Measurements from ENCODE around the gene GPANK1. TPM values are rescaled to one million over a fixed set of nuclear protein-coding genes. Genes with fewer than 3 reads are reported as not detected.

GPANK1 gene
- total and polyA plus RNA-seq, 2 of the 13 experiments (the other 11 are each of a cell fraction or from before 2014, with no cell fraction given), result 15.4 to 22.8 TPM

DNA sequence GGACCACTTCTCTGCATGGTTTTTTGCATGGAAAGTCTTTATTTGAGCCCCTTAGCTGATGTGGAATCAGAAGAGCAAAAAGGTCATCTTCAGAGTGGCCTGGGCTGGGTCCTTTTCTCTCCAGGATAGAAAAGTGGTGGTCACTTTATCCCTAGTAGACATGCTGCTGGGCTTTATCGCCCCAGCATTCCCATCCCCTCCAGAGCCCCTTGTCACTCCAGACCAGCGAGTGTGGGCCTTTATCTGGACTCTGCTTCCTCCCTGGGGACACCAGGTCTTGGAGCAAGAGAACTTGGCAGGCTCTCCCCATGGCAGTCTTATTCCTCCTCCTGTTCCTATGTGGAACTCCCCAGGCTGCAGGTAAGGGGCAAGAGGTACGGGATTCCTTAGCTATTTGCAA lies 41.8 kb upstream of the GPANK1 start, which contains the start of gene LY6G6F:
TSS of gene LY6G6F (plus strand) at position 268 of the 400 bp plus-strand sequence. CDS start at position 309, 41 bp downstream.
- TF ChIP-seq ZNF331 (CRISPR knock-in tag; IDR thresholded peaks at IDR 0.05) (no peak), ZNF33B (CRISPR knock-in tag; IDR thresholded peaks at IDR 0.05) (no peak), ZNF768 (CRISPR knock-in tag; IDR thresholded peaks at IDR 0.05) (no peak), SIX4 (CRISPR knock-in tag; IDR thresholded peaks at IDR 0.05) (no peak), ZNF749 (CRISPR knock-in tag; IDR thresholded peaks at IDR 0.05; ENCODE audit: borderline replicate concordance) (no peak), IKZF1 (IDR thresholded peaks at IDR 0.05) (no peak), EEA1 (CRISPR knock-in tag; IDR thresholded peaks at IDR 0.05; ENCODE audit: borderline replicate concordance) (no peak), PAX8 (CRISPR knock-in tag; IDR thresholded peaks at IDR 0.05; ENCODE audit: borderline replicate concordance) (no peak), ZNF329 (CRISPR knock-in tag; IDR thresholded peaks at IDR 0.05; ENCODE audit: low read depth) (no peak), ZFP90 (CRISPR knock-in tag; IDR thresholded peaks at IDR 0.05; ENCODE audit: borderline replicate concordance) (no peak)
- TF ChIP-seq, protein P1, sequence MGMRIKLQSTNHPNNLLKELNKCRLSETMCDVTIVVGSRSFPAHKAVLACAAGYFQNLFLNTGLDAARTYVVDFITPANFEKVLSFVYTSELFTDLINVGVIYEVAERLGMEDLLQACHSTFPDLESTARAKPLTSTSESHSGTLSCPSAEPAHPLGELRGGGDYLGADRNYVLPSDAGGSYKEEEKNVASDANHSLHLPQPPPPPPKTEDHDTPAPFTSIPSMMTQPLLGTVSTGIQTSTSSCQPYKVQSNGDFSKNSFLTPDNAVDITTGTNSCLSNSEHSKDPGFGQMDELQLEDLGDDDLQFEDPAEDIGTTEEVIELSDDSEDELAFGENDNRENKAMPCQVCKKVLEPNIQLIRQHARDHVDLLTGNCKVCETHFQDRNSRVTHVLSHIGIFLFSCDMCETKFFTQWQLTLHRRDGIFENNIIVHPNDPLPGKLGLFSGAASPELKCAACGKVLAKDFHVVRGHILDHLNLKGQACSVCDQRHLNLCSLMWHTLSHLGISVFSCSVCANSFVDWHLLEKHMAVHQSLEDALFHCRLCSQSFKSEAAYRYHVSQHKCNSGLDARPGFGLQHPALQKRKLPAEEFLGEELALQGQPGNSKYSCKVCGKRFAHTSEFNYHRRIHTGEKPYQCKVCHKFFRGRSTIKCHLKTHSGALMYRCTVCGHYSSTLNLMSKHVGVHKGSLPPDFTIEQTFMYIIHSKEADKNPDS (CRISPR knock-in tag; IDR thresholded peaks at IDR 0.05), result no peak
- TF ChIP-seq, protein P2, sequence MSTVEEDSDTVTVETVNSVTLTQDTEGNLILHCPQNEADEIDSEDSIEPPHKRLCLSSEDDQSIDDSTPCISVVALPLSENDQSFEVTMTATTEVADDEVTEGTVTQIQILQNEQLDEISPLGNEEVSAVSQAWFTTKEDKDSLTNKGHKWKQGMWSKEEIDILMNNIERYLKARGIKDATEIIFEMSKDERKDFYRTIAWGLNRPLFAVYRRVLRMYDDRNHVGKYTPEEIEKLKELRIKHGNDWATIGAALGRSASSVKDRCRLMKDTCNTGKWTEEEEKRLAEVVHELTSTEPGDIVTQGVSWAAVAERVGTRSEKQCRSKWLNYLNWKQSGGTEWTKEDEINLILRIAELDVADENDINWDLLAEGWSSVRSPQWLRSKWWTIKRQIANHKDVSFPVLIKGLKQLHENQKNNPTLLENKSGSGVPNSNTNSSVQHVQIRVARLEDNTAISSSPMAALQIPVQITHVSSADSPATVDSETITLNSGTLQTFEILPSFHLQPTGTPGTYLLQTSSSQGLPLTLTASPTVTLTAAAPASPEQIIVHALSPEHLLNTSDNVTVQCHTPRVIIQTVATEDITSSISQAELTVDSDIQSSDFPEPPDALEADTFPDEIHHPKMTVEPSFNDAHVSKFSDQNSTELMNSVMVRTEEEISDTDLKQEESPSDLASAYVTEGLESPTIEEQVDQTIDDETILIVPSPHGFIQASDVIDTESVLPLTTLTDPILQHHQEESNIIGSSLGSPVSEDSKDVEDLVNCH (CRISPR knock-in tag; IDR thresholded peaks at IDR 0.05), result no peak
- TF ChIP-seq, protein P3, sequence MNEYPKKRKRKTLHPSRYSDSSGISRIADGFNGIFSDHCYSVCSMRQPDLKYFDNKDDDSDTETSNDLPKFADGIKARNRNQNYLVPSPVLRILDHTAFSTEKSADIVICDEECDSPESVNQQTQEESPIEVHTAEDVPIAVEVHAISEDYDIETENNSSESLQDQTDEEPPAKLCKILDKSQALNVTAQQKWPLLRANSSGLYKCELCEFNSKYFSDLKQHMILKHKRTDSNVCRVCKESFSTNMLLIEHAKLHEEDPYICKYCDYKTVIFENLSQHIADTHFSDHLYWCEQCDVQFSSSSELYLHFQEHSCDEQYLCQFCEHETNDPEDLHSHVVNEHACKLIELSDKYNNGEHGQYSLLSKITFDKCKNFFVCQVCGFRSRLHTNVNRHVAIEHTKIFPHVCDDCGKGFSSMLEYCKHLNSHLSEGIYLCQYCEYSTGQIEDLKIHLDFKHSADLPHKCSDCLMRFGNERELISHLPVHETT (CRISPR knock-in tag; conservative IDR thresholded peaks at IDR 0.05), result no peak
- in situ Hi-C loops (cut with HindIII; ENCODE audit: extremely low pct_ligation_motif_present, low pct_unique_long_range_greater_than_20kb) (no loop called here), intact Hi-C loops (cut with micrococcal nuclease; ENCODE audit: unreplicated experiment) (no loop called here)
- Histone ChIP-seq H2AFZ (ENCODE audit: low read length) (no peak within 1 kb of the TSS), H3K4me1 (ENCODE audit: insufficient read depth, low read length) (peaks cover 25% of the 10 kb centered on the region), H3K27ac (ENCODE audit: extremely low read length, insufficient read depth, low read length) (no peak within 1 kb of the TSS), H3K36me3 (replicated peaks in 1 of 2; ENCODE audit: control insufficient read depth in 1 of 2, insufficient read depth in 2 of 2, low read length in 2 of 2) (no peaks in the 10 kb centered on the region; a peak in 1 of 5 replicates), H3K79me2 (ENCODE audit: insufficient read depth, low read length) (peaks cover 14% of the 10 kb centered on the region), H3K27me3 (ENCODE audit: control insufficient read depth in 1 of 2, insufficient read depth in 2 of 2, low read length in 2 of 2) (peaks cover 3 to 25% of the 10 kb centered on the region in 2 experiments; a peak in 3 of 5 replicates), H3K9ac (ENCODE audit: insufficient read depth, low read depth, low read length) (no peak within 1 kb of the TSS), H3K4me3 (replicated peaks in 1 of 3; ENCODE audit: insufficient read depth in 1 of 3, low read depth in 2 of 3, low read length in 3 of 3) (no peak within 1 kb of the TSS), H4K20me1 (ENCODE audit: insufficient read depth, low read length) (no peaks in the 10 kb centered on the region), H3K9me3 (ENCODE audit: low read length) (no peaks in the 10 kb centered on the region), H3K4me2 (ENCODE audit: low read depth, low read length) (no peak within 1 kb of the TSS; the same call in 1 of the 2 replicates)
- 20% methylated on average over 3 of the region's 3 CpGs for WGBS (ENCODE audit: low lambda C conversion rate)
- ATAC-seq, result no peak
- DNase-seq (ENCODE audit: low spot score), result no peak
- BruUV-seq (replicated peaks), result no TSS peak
- FAIRE-seq, result no peak
- ChIA-PET POLR2A (interaction anchor here (0.7 to 1.1 kb wide), 2 partner anchors 30 to 957 kb away, joined by 3 to 5 read pairs; partner anchors contain the start of gene CLIC1), CTCF (ENCODE audit: low intra/inter-chr PET ratio, low total read pairs) (no interaction called here)

Data from HepG2 (cell line).